ENCODE measurements around the gene FCN2. TPM values are rescaled to one million over a fixed set of nuclear protein-coding genes. Genes with fewer than 3 reads are reported as not detected.

FCN2 gene
- total and polyA plus RNA-seq, 2 experiments from 2014 or later = not detected

DNA sequence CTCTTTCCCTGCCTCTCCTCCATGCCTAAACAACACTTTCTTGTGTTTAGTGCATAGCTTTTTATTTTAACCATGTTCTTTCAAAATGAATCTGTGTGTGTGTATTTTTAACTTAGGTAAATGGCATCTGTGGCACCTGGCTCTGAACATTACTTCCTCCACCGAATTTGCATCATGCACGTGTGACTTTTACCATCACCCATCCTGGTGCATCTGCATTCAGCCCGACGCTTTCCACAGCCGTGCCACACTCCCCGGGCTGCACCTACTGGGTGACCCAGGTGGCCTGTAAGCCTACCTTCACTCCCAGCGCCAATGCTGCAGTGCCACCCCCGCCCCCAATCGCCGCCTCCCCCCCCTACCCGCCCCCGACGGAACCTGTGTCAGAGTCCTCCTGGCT, 49.8 kb downstream of the FCN2 start:
- Histone ChIP-seq H3K9me3 (ENCODE audit: low read depth) (no peaks in the 10 kb centered on the region), H3K4me3 (no peak overlapping the region), H2AFZ (no peak overlapping the region), H3K27me3 (no peaks in the 10 kb centered on the region), H3K36me3 (replicated peaks; ENCODE audit: insufficient read depth, low read depth) (no peaks in the 10 kb centered on the region), H3K79me2 (no peaks in the 10 kb centered on the region), H4K20me1 (ENCODE audit: insufficient read depth, poor library complexity, severe bottlenecking) (no peaks in the 10 kb centered on the region), H3K4me1 (ENCODE audit: insufficient read depth) (no peaks in the 10 kb centered on the region), H3K4me2 (no peak overlapping the region), H3K9me2 (replicated peaks; ENCODE audit: insufficient read depth) (no peaks in the 10 kb centered on the region), H3K27ac (no peak overlapping the region)
- TF ChIP-seq, protein P1, sequence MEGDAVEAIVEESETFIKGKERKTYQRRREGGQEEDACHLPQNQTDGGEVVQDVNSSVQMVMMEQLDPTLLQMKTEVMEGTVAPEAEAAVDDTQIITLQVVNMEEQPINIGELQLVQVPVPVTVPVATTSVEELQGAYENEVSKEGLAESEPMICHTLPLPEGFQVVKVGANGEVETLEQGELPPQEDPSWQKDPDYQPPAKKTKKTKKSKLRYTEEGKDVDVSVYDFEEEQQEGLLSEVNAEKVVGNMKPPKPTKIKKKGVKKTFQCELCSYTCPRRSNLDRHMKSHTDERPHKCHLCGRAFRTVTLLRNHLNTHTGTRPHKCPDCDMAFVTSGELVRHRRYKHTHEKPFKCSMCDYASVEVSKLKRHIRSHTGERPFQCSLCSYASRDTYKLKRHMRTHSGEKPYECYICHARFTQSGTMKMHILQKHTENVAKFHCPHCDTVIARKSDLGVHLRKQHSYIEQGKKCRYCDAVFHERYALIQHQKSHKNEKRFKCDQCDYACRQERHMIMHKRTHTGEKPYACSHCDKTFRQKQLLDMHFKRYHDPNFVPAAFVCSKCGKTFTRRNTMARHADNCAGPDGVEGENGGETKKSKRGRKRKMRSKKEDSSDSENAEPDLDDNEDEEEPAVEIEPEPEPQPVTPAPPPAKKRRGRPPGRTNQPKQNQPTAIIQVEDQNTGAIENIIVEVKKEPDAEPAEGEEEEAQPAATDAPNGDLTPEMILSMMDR (IDR thresholded peaks at IDR 0.05; ENCODE audit: poor library complexity) = no peak
- TF ChIP-seq EZH2 (IDR thresholded peaks at IDR 0.05; ENCODE audit: borderline replicate concordance) (no peak), EZH2phosphoT487 (IDR thresholded peaks at IDR 0.05; ENCODE audit: low read depth, severe bottlenecking, unreplicated experiment) (no peak)
- no peak for DNase-seq (ENCODE audit: low spot score)
- WGBS (ENCODE audit: low lambda C conversion rate, missing lambda C conversion rate) = 91% methylated on average over 11 of the region's 13 CpGs

DNA sequence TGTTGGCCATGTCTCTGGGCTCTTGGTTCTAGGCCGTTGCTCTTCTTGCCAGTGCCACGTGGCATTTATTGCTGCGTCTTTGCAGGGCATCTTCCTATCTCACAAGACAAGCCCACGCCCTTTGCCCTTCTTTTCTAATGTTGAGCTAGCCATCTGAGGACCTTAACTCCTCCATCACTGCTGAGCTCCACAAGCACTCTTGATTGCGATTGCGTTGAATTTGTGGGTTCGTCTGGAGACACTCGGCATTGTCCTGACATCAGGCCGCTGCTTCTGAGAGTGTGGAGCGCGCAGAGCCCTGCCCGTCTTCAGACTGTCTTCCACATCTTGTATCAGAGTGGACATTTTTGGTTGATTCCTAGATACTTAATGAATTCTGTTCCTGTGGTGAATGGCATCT, 51.6 kb downstream of the FCN2 start:
- no peak for TF ChIP-seq EZH2 (IDR thresholded peaks at IDR 0.05; ENCODE audit: borderline replicate concordance)
- no peak for TF ChIP-seq EZH2phosphoT487 (IDR thresholded peaks at IDR 0.05; ENCODE audit: low read depth, severe bottlenecking, unreplicated experiment)
- TF ChIP-seq, protein P1 (IDR thresholded peaks at IDR 0.05; ENCODE audit: poor library complexity) = no peak
- no peak overlapping the region for H3K4me2 ChIP-seq
- H2AFZ ChIP-seq = no peak overlapping the region
- no peaks in the 10 kb centered on the region for H3K27me3 ChIP-seq
- H3K4me3 ChIP-seq = no peak overlapping the region
- H3K4me1 ChIP-seq (ENCODE audit: insufficient read depth) = no peaks in the 10 kb centered on the region
- no peaks in the 10 kb centered on the region for H3K9me2 ChIP-seq (replicated peaks; ENCODE audit: insufficient read depth)
- no peaks in the 10 kb centered on the region for H4K20me1 ChIP-seq (ENCODE audit: insufficient read depth, poor library complexity, severe bottlenecking)
- no peaks in the 10 kb centered on the region for H3K79me2 ChIP-seq
- no peak for DNase-seq (ENCODE audit: low spot score)
- 91% methylated on average over 12 of the region's 12 CpGs for WGBS (ENCODE audit: low lambda C conversion rate, missing lambda C conversion rate)
- no peaks in the 10 kb centered on the region for H3K9me3 ChIP-seq (ENCODE audit: low read depth)
- no peaks in the 10 kb centered on the region for H3K36me3 ChIP-seq (replicated peaks; ENCODE audit: insufficient read depth, low read depth)
- no peak overlapping the region for H3K27ac ChIP-seq

DNA sequence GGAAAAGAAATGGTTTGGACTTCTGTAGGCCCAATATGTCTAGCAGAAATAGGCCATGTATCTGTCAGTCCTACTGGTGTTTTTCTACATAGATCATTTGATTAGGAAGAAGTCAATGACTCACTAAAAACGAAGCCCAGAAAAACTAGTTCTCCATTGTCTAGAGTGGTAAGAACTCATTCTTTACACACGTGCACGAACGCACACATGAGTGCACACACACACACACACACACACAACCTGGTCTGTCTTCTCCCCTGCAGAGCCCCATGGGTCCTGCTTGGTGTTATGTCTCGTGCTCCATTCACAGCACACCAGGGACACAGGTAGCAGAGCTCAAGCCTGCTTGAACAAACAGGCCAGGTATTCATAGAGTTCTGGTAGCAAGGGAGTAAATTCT, 52.0 kb downstream of the FCN2 start:
- no peak overlapping the region for H3K4me3 ChIP-seq
- no peak overlapping the region for H2AFZ ChIP-seq
- H3K27me3 ChIP-seq = no peaks in the 10 kb centered on the region
- no peaks in the 10 kb centered on the region for H3K36me3 ChIP-seq (replicated peaks; ENCODE audit: insufficient read depth, low read depth)
- no peaks in the 10 kb centered on the region for H3K9me3 ChIP-seq (ENCODE audit: low read depth)
- H3K9me2 ChIP-seq (replicated peaks; ENCODE audit: insufficient read depth) = no peaks in the 10 kb centered on the region
- no peaks in the 10 kb centered on the region for H3K79me2 ChIP-seq
- H3K4me2 ChIP-seq = no peak overlapping the region
- TF ChIP-seq EZH2 (IDR thresholded peaks at IDR 0.05; ENCODE audit: borderline replicate concordance) (no peak), EZH2phosphoT487 (IDR thresholded peaks at IDR 0.05; ENCODE audit: low read depth, severe bottlenecking, unreplicated experiment) (no peak)
- TF ChIP-seq, protein P1 (IDR thresholded peaks at IDR 0.05; ENCODE audit: poor library complexity) = no peak
- no peak overlapping the region for H3K27ac ChIP-seq
- 90% methylated on average over 5 of the region's 5 CpGs for WGBS (ENCODE audit: low lambda C conversion rate, missing lambda C conversion rate)
- no peak for DNase-seq (ENCODE audit: low spot score)
- no peaks in the 10 kb centered on the region for H4K20me1 ChIP-seq (ENCODE audit: insufficient read depth, poor library complexity, severe bottlenecking)
- no peaks in the 10 kb centered on the region for H3K4me1 ChIP-seq (ENCODE audit: insufficient read depth)

Data from hepatocyte (in vitro differentiated cells).